Colonic mucosa (tissue), 4 donors: ENCODE data around the gene PGAM2. TPM values are rescaled to one million over a fixed set of nuclear protein-coding genes. Genes with fewer than 3 reads are reported as not detected.

Source experiments
- DNase-seq: peaks from one replicate; pipeline ENCODE4 v3.0.0-alpha.2; 2020
- H3K27ac ChIP-seq: fragments of 200-600 bp; one replicate; pipeline ENCODE4 v1.8.0; 2021
- H3K27me3 ChIP-seq: fragments of 200-600 bp; one replicate; pipeline ENCODE4 v1.8.0; 2021
- H3K36me3 ChIP-seq: fragments of 200-600 bp; one replicate; pipeline ENCODE4 v1.8.0; 2021
- H3K4me1 ChIP-seq: fragments of 200-600 bp; one replicate; pipeline ENCODE4 v1.8.0; 2021; ENCODE audit warnings: mild to moderate bottlenecking
- H3K4me3 ChIP-seq: fragments of 200-600 bp; one replicate; pipeline ENCODE4 v1.8.0; 2021
- H3K9ac ChIP-seq, 2 donors: one replicate each; pipeline ENCODE4 v1.7.0; 2013; ENCODE audit warnings: control low read depth in 2 of 2, low read depth in 2 of 2, low read length in 2 of 2
- H3K9me3 ChIP-seq: fragments of 200-600 bp; one replicate; pipeline ENCODE4 v1.8.0; 2021
- intact Hi-C: fragments of 100-400 bp; cut with DNase I; formaldehyde crosslinking; loops from one replicate; pipeline ENCODE4 v1.14.1; 2022
- total RNA-seq, 2 donors: library from RNA; stranded (reverse); fragmentation: NEBNext Ultra II Directional in 1 of 2; extraction: Animal tissue kit (Norgen Biotek cat#: 25700) in 1 of 2; gene quantifications; one replicate each; pipeline ENCODE4 v1.2.1, GENCODE V29; 2021
- TF ChIP-seq, protein P1 (sequence below): fragments of 200-600 bp; IDR thresholded peaks from one replicate; pipeline ENCODE4 v1.8.0; 2022; ENCODE audit warnings: antibody characterized with exemption, mild to moderate bottlenecking
- donor health status: healthy.
- donor health status: DM: no; HTN: no; CAD: no.
- donor health status: DM: no; HTN: no; CAD: no.

Gene PGAM2
- total RNA-seq, 2 donors from 2014 or later: 0.29 to 0.52 TPM

GRCh38 chr7:44050915-44051560 is 14.3 kb downstream of the PGAM2 start:
- intact Hi-C loops: no loop called here
- Histone ChIP-seq H3K9ac (no peak overlapping the region), H3K9me3 (no peaks in the 10 kb centered on the region), H3K4me1 (peaks cover 5% of the 10 kb centered on the region), H3K27ac (no peak overlapping the region), H3K36me3 (peaks cover 7% of the 10 kb centered on the region), H3K4me3 (no peak overlapping the region), H3K27me3 (no peaks in the 10 kb centered on the region)
- TF ChIP-seq, protein P1, sequence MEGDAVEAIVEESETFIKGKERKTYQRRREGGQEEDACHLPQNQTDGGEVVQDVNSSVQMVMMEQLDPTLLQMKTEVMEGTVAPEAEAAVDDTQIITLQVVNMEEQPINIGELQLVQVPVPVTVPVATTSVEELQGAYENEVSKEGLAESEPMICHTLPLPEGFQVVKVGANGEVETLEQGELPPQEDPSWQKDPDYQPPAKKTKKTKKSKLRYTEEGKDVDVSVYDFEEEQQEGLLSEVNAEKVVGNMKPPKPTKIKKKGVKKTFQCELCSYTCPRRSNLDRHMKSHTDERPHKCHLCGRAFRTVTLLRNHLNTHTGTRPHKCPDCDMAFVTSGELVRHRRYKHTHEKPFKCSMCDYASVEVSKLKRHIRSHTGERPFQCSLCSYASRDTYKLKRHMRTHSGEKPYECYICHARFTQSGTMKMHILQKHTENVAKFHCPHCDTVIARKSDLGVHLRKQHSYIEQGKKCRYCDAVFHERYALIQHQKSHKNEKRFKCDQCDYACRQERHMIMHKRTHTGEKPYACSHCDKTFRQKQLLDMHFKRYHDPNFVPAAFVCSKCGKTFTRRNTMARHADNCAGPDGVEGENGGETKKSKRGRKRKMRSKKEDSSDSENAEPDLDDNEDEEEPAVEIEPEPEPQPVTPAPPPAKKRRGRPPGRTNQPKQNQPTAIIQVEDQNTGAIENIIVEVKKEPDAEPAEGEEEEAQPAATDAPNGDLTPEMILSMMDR: no peak
- DNase-seq: no peak

DNA sequence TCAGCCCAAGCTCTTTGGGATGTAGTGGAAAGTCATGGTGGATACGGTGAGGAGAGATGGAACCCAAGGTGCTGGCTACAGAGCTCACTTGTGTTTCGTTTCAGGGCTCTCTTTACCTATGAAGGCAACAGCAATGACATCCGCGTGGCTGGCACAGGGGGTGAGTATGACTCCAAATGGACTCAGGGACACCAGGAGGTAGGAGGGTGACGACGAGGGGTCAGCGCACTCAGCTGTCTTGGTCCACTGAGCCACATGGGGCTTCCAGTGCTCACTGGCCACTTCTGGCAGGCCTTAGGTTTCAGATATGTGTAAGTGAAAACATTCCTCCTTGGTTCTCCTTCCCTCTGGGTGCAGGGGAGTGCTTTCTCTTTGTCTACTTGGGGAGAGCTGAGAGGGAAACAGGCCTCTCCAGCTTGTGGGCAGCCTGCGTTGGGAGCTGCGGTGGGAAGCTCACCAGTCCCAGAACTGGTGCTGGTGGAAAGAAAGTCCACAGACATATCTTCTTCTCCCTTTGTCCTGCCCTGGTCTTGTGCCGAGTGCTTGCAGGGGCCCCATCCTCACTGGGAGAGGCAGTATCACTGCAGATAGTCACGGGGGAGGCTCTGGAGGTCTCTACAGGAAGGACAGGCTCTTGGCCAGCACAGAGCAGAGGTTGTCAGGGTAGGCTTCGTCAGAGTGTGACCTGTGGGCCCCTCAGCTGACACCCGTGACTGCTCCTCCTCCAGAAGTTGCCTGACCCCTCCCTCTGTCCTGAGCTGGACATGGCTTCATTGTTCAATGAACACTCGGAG is 15.0 kb downstream of the PGAM2 start:
- Histone ChIP-seq H3K4me3 (no peak overlapping the region), H3K9me3 (no peaks in the 10 kb centered on the region), H3K27ac (no peak overlapping the region), H3K36me3 (peaks cover 7% of the 10 kb centered on the region), H3K27me3 (no peaks in the 10 kb centered on the region), H3K4me1 (peaks cover 12% of the 10 kb centered on the region), H3K9ac (no peak overlapping the region)
- intact Hi-C loops: no loop called here
- TF ChIP-seq, protein P1: no peak
- DNase-seq: no peak

- TF ChIP-seq, protein P1: no peak
- no peak overlapping the region for H3K9ac ChIP-seq
- H3K4me3 ChIP-seq: no peak overlapping the region
- DNase-seq: no peak
- no peaks in the 10 kb centered on the region for H3K9me3 ChIP-seq
- peaks cover 12% of the 10 kb centered on the region for H3K4me1 ChIP-seq
- no peaks in the 10 kb centered on the region for H3K27me3 ChIP-seq
- peaks cover 7% of the 10 kb centered on the region for H3K36me3 ChIP-seq
- intact Hi-C loops: no loop called here
- no peak overlapping the region for H3K27ac ChIP-seq
These were observed 17.2 kb downstream of the PGAM2 start for GRCh38 chr7:44048031-44048795.

- peaks cover 7% of the 10 kb centered on the region for H3K36me3 ChIP-seq
- no peaks in the 10 kb centered on the region for H3K9me3 ChIP-seq
- peaks cover 12% of the 10 kb centered on the region for H3K4me1 ChIP-seq
- DNase-seq: no peak
- intact Hi-C loops: no loop called here
- peak overlapping the region in 1 of 2 donors; percentile 59 for H3K9ac ChIP-seq
- no peak overlapping the region for H3K4me3 ChIP-seq
- TF ChIP-seq, protein P1: no peak
- no peaks in the 10 kb centered on the region for H3K27me3 ChIP-seq
- peak overlapping the region; percentile 19 for H3K27ac ChIP-seq
These were observed 18.9 kb downstream of the PGAM2 start for GRCh38 chr7:44046321-44047061.
